SK-N-SH (cell line): ENCODE measurements around the gene PACSIN1. TPM values are rescaled to one million over a fixed set of nuclear protein-coding genes. Genes with fewer than 3 reads are reported as not detected.
A peak's percentile ranks its signal among the peaks of the same experiment; 100 is the strongest.

Experiments
- CTCF ChIA-PET: fragments of 300-600, 350-600 bp; formaldehyde crosslinking; extraction: SDS; loops from one replicate; lab custom pipeline; 2021; lab: Yijun Ruan, JAX
- POLR2A ChIA-PET: fragments of 350-600 bp; sonication (Branson Sonifier 250); formaldehyde crosslinking; extraction: SDS; loops from one replicate; lab custom pipeline; 2020; ENCODE audit warnings: antibody characterized with exemption, inconsistent platforms; lab: Yijun Ruan, JAX
- DNase-seq: peaks from one replicate; pipeline ENCODE4 v3.0.0; 2012
- H2AFZ ChIP-seq: fragments of 200-600 bp; sonication (generic); 2 replicates; pipeline ENCODE4 v1.8.1; 2016; ENCODE audit warnings: antibody characterized with exemption, mild to moderate bottlenecking, low read depth
- H3F3A ChIP-seq: fragments of 200-600 bp; sonication (generic); replicated peaks from 2 replicates; pipeline ENCODE3; 2016; ENCODE audit warnings: antibody characterized with exemption, mild to moderate bottlenecking; ENCODE audit not compliant: insufficient read depth
- H3K27ac ChIP-seq, 2 experiments: fragments of 200-500 bp in 1 of 2; fragments of 200-600 bp in 1 of 2; sonication (Bioruptor generic) in 1 of 2; sonication (generic), shearing (Covaris generic) in 1 of 2; 2 replicates each; pipeline versions ENCODE4 v1.5.1 to v1.6.1; 2014 to 2016; ENCODE audit warnings: low read depth in 2 of 2, inconsistent platforms in 1 of 2, low read length in 1 of 2, mild to moderate bottlenecking in 1 of 2, mixed read lengths in 1 of 2
- H3K27me3 ChIP-seq: fragments of 200-600 bp; sonication (generic), shearing (Covaris generic); 2 replicates; pipeline ENCODE4 v1.6.1; 2016; ENCODE audit warnings: mixed run types; ENCODE audit not compliant: insufficient read depth
- H3K36me3 ChIP-seq, 2 experiments: fragments of 200-500 bp in 1 of 2; fragments of 200-600 bp in 1 of 2; sonication (Bioruptor generic) in 1 of 2; sonication (generic) in 1 of 2; replicated peaks in 1 of 2; 2 replicates each; pipeline versions ENCODE3 to v1.5.1; 2014 to 2016; ENCODE audit warnings: low read length in 1 of 2, mild to moderate bottlenecking in 1 of 2; ENCODE audit not compliant: insufficient read depth in 2 of 2, control insufficient read depth in 1 of 2
- H3K4me1 ChIP-seq, 2 experiments: fragments of 200-500 bp in 1 of 2; fragments of 200-600 bp in 1 of 2; sonication (Bioruptor generic) in 1 of 2; sonication (generic), shearing (Covaris generic) in 1 of 2; 2 replicates each; pipeline versions ENCODE4 v1.5.1 to v1.6.1; 2014 to 2016; ENCODE audit warnings: low read depth in 1 of 2, low read length in 1 of 2, mixed run types in 1 of 2; ENCODE audit not compliant: insufficient read depth in 2 of 2, control insufficient read depth in 1 of 2
- H3K4me2 ChIP-seq: fragments of 200-600 bp; sonication (generic), shearing (Covaris generic); 2 replicates; pipeline ENCODE4 v1.6.1; 2017; ENCODE audit warnings: mixed run types
- H3K4me3 ChIP-seq, 2 experiments: fragments of 200-500 bp in 1 of 2; fragments of 200-600 bp in 1 of 2; sonication (Bioruptor generic) in 1 of 2; sonication (generic), shearing (Covaris generic) in 1 of 2; 2 replicates each; pipeline versions ENCODE4 v1.5.1 to v1.8.1; 2014 to 2016; ENCODE audit warnings: low read depth in 2 of 2, inconsistent platforms in 1 of 2, low read length in 1 of 2, mild to moderate bottlenecking in 1 of 2, mixed read lengths in 1 of 2, moderate library complexity in 1 of 2
- H3K79me2 ChIP-seq: fragments of 200-600 bp; sonication (generic); 2 replicates; pipeline ENCODE4 v1.8.1; 2017; ENCODE audit warnings: mild to moderate bottlenecking; ENCODE audit not compliant: insufficient read depth
- H3K9ac ChIP-seq: fragments of 200-600 bp; sonication (generic); 2 replicates; pipeline ENCODE4 v1.6.1; 2017; ENCODE audit warnings: mixed run types
- H3K9me2 ChIP-seq: fragments of 200-600 bp; sonication (generic); 2 replicates; pipeline ENCODE4 v1.6.1; 2017; ENCODE audit warnings: mixed run types
- H3K9me3 ChIP-seq: fragments of 200-600 bp; sonication (generic); 2 replicates; pipeline ENCODE4 v1.6.1; 2017; ENCODE audit warnings: mixed run types, mild to moderate bottlenecking, moderate library complexity
- H4K20me1 ChIP-seq: fragments of 200-600 bp; sonication (generic); 2 replicates; pipeline ENCODE4 v1.6.1; 2017; ENCODE audit warnings: mild to moderate bottlenecking, mixed run types; ENCODE audit not compliant: insufficient read depth
- ELF1 ChIP-seq: IDR thresholded peaks from 2 replicates; pipeline ENCODE4 v1.4.0; 2012
- FOXM1 ChIP-seq: IDR thresholded peaks from 2 replicates; pipeline ENCODE4 v1.4.0; 2012; ENCODE audit warnings: low read depth, mild to moderate bottlenecking
- GABPA ChIP-seq: IDR thresholded peaks from 2 replicates; pipeline ENCODE4 v1.4.0; 2012; ENCODE audit warnings: low read depth, mild to moderate bottlenecking
- GATA2 ChIP-seq: sonication (generic); formaldehyde crosslinking; IDR thresholded peaks from 2 replicates; pipeline ENCODE4 v1.5.0; 2020; ENCODE audit warnings: mild to moderate bottlenecking, missing genetic modification reagents
- JUND ChIP-seq: IDR thresholded peaks from 2 replicates; pipeline ENCODE4 v1.4.0; 2012
- MEF2A ChIP-seq: IDR thresholded peaks from 2 replicates; pipeline ENCODE4 v1.4.0; 2012; ENCODE audit warnings: low read depth, borderline replicate concordance
- NFIC ChIP-seq: IDR thresholded peaks from 2 replicates; pipeline ENCODE4 v1.4.0; 2012; ENCODE audit warnings: borderline replicate concordance
- NRF1 ChIP-seq: IDR thresholded peaks from 2 replicates; pipeline ENCODE4 v1.6.1; 2012; ENCODE audit warnings: low read depth, mild to moderate bottlenecking, low read length
- POLR2AphosphoS5 ChIP-seq: IDR thresholded peaks from 2 replicates; pipeline ENCODE4 v1.6.1; 2012; ENCODE audit warnings: low read depth, low read length
- RCOR1 ChIP-seq: fragments of 150-350 bp; IDR thresholded peaks from 2 replicates; pipeline ENCODE4 v1.6.1; 2017; ENCODE audit warnings: antibody characterized with exemption, low read length
- RFX5 ChIP-seq: IDR thresholded peaks from 2 replicates; pipeline ENCODE4 v1.6.1; 2012; ENCODE audit warnings: mild to moderate bottlenecking, improper control_type of control experiment, low read length
- RXRA ChIP-seq: IDR thresholded peaks from 2 replicates; pipeline ENCODE4 v1.4.0; 2012; ENCODE audit warnings: low read depth, mild to moderate bottlenecking, borderline replicate concordance
- SIN3A ChIP-seq: IDR thresholded peaks from 2 replicates; pipeline ENCODE4 v1.6.1; 2012; ENCODE audit warnings: low read depth, mild to moderate bottlenecking, low read length, moderate library complexity, borderline replicate concordance
- SMC3 ChIP-seq: IDR thresholded peaks from 2 replicates; pipeline ENCODE4 v1.6.1; 2012; ENCODE audit warnings: low read depth, low read length, improper control_type of control experiment
- TCF12 ChIP-seq: IDR thresholded peaks from 2 replicates; pipeline ENCODE4 v1.4.0; 2012
- TEAD4 ChIP-seq: IDR thresholded peaks from 2 replicates; pipeline ENCODE4 v1.4.0; 2012; ENCODE audit warnings: mild to moderate bottlenecking, borderline replicate concordance; ENCODE audit not compliant: insufficient read depth
- WGBS: methylation state at CpG from one replicate; pipeline ENCODE4 v1.1.6; 2017; ENCODE audit warnings: low lambda C conversion rate; 5-methylcytosine and 5-hydroxymethylcytosine counted together
- polyA plus RNA-seq, 3 experiments: library from polyadenylated mRNA; depleted of rRNA; stranded (reverse); fragments of >200 nt; gene quantifications; 2 replicates each; pipeline ENCODE4 v1.2.3, GENCODE V29; 2012
- TF ChIP-seq, protein P1 (sequence below): IDR thresholded peaks from 2 replicates; pipeline ENCODE4; 2012
- TF ChIP-seq, protein P2 (sequence below): IDR thresholded peaks from 2 replicates; pipeline ENCODE4 v1.4.0; 2012; ENCODE audit warnings: low read depth, borderline replicate concordance
- TF ChIP-seq, protein P3 (sequence below): fragments of 150-350 bp; IDR thresholded peaks from 2 replicates; pipeline ENCODE4 v1.6.1; 2017; ENCODE audit warnings: antibody characterized with exemption, low read length, low read depth, borderline replicate concordance
- TF ChIP-seq, protein P4 (sequence below): fragments of 150-350 bp; IDR thresholded peaks from 2 replicates; pipeline ENCODE4 v1.6.1; 2016; ENCODE audit warnings: mild to moderate bottlenecking, low read depth, low read length

Gene PACSIN1
- polyA plus RNA-seq, 1 of the 3 experiments (the other 2 are of a cell fraction) = 0.05 TPM

DNA sequence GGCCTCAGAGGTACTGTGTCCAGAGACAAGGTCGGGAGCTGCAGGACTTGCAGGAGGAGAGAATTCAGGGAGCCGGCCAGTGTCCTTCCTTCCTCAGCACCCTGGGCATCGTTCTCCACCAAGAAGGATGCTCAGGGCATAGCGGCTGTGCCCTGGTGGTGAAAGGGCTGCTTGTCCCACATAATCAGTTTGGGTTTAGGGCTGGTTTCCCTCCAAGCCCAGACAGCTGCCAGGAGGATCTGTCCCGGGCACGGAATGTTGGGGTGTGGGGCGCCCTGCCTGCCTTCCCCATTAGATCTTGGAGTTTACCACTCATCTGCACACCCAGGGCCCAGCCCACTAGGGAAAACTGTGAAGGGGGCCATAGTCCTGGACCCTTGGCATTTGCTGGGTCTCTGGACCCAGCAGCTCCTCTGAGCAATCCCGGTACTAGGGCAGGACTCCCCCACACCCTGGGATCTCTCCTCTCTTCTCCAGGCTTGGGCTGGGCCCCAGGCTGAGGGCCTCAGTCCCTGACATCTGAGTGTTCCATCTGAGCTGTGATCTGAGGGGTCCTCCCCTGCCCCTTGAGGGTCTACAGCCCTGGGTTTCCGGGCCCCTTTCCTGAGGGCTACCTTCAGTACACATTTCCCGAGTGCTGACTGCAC, 108.9 kb downstream of the PACSIN1 start:
- H4K20me1 ChIP-seq = no peaks in the 10 kb centered on the region

DNA sequence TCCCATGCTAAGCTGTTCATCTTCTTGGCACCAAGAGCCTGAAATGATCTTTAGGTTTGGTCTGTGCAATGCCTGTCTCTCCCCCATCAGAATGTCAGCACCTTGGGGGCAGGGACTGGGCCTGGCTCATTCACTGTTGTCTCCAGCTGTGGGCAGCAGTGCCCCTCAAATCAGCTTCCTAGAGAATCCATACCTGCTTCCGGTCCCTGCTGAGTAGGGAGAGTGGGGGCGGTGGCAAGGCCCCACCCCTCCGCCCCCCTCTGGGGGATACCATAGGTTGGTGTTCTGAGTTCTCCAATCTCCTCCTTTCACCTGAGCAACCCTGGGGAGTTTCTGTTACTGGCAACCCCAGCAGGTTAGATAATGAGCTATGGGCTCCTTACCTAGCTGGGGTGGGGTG, 109.5 kb downstream of the PACSIN1 start:
- Histone ChIP-seq H3K4me3 (no peak overlapping the region), H3K4me1 (peaks cover 0 to 5% of the 10 kb centered on the region in 2 experiments; a peak in 1 of 4 replicates), H3K27me3 (no peaks in the 10 kb centered on the region), H2AFZ (no peak overlapping the region), H3F3A (no peaks in the 10 kb centered on the region), H3K4me2 (no peak overlapping the region), H3K9ac (no peak overlapping the region), H4K20me1 (no peaks in the 10 kb centered on the region), H3K9me2 (no peaks in the 10 kb centered on the region), H3K79me2 (no peaks in the 10 kb centered on the region), H3K36me3 (no peaks in the 10 kb centered on the region), H3K9me3 (no peaks in the 10 kb centered on the region), H3K27ac (no peak overlapping the region)
- WGBS = 92% methylated on average over 2 of the region's 3 CpGs
- ChIA-PET CTCF (interaction anchor here (1.2 to 2.9 kb wide), 2 partner anchors 14 to 116 kb away, joined by 3 to 9 read pairs; no protein-coding TSS in a partner anchor), POLR2A (no interaction called here)
- TF ChIP-seq MEF2A = no peak
- no peak for TF ChIP-seq RXRA
- no peak for TF ChIP-seq ELF1
- no peak for TF ChIP-seq RCOR1
- no peak for TF ChIP-seq GATA2 (CRISPR knock-in tag)
- no peak for TF ChIP-seq NRF1
- no peak for TF ChIP-seq RFX5
- TF ChIP-seq NFIC = no peak
- no peak for TF ChIP-seq TEAD4
- TF ChIP-seq GABPA = no peak
- no peak for TF ChIP-seq FOXM1
- TF ChIP-seq SIN3A = no peak
- TF ChIP-seq, protein P1, sequence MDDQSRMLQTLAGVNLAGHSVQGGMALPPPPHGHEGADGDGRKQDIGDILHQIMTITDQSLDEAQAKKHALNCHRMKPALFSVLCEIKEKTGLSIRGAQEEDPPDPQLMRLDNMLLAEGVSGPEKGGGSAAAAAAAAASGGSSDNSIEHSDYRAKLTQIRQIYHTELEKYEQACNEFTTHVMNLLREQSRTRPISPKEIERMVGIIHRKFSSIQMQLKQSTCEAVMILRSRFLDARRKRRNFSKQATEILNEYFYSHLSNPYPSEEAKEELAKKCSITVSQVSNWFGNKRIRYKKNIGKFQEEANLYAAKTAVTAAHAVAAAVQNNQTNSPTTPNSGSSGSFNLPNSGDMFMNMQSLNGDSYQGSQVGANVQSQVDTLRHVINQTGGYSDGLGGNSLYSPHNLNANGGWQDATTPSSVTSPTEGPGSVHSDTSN = no peak
- TF ChIP-seq, protein P2, sequence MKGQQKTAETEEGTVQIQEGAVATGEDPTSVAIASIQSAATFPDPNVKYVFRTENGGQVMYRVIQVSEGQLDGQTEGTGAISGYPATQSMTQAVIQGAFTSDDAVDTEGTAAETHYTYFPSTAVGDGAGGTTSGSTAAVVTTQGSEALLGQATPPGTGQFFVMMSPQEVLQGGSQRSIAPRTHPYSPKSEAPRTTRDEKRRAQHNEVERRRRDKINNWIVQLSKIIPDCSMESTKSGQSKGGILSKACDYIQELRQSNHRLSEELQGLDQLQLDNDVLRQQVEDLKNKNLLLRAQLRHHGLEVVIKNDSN = no peak
- TF ChIP-seq, protein P3, sequence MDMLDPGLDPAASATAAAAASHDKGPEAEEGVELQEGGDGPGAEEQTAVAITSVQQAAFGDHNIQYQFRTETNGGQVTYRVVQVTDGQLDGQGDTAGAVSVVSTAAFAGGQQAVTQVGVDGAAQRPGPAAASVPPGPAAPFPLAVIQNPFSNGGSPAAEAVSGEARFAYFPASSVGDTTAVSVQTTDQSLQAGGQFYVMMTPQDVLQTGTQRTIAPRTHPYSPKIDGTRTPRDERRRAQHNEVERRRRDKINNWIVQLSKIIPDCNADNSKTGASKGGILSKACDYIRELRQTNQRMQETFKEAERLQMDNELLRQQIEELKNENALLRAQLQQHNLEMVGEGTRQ = no peak
- TF ChIP-seq TCF12 = no peak
- no peak for TF ChIP-seq POLR2AphosphoS5
- TF ChIP-seq, protein P4, sequence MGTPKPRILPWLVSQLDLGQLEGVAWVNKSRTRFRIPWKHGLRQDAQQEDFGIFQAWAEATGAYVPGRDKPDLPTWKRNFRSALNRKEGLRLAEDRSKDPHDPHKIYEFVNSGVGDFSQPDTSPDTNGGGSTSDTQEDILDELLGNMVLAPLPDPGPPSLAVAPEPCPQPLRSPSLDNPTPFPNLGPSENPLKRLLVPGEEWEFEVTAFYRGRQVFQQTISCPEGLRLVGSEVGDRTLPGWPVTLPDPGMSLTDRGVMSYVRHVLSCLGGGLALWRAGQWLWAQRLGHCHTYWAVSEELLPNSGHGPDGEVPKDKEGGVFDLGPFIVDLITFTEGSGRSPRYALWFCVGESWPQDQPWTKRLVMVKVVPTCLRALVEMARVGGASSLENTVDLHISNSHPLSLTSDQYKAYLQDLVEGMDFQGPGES = no peak
- DNase-seq = peak; percentile 21

More for the DNA sequence above, 108.9 kb downstream of the PACSIN1 start:
- no peak overlapping the region for H3K4me3 ChIP-seq
- TF ChIP-seq JUND (no peak), TEAD4 (no peak), SMC3 (no peak), GATA2 (CRISPR knock-in tag) (no peak)
- CTCF ChIA-PET = interaction anchor here (1.2 to 2.9 kb wide), 3 partner anchors 14 to 325 kb away, joined by 3 to 9 read pairs (median 5); no protein-coding TSS in a partner anchor
- no peak overlapping the region for H3K4me2 ChIP-seq
- POLR2A ChIA-PET = no interaction called here
- WGBS = 85% methylated on average over 4 of the region's 10 CpGs
- H3K27me3 ChIP-seq = no peaks in the 10 kb centered on the region
- peaks cover 0 to 2% of the 10 kb centered on the region in 2 experiments; a peak in 1 of 4 replicates for H3K4me1 ChIP-seq
- no peak overlapping the region for H3K9ac ChIP-seq
- H3K27ac ChIP-seq = no peak overlapping the region
- no peaks in the 10 kb centered on the region for H3F3A ChIP-seq
- peak; percentile 24 for DNase-seq
- no peak overlapping the region for H2AFZ ChIP-seq
- no peaks in the 10 kb centered on the region for H3K36me3 ChIP-seq
- H3K79me2 ChIP-seq = no peaks in the 10 kb centered on the region
- no peaks in the 10 kb centered on the region for H3K9me3 ChIP-seq
- H3K9me2 ChIP-seq = no peaks in the 10 kb centered on the region
